Spleen (tissue), 11 donors: Measurements from ENCODE around the gene PIPOX. TPM values are rescaled to one million over a fixed set of nuclear protein-coding genes. Genes with fewer than 3 reads are reported as not detected.
A peak's percentile ranks its signal among the peaks of the same experiment; 100 is the strongest.

Experiments used
- DNase-seq: peaks from one replicate; pipeline ENCODE4 v3.0.0-alpha.2; 2020
- H3K27ac ChIP-seq, 8 donors: fragments of 200-600 bp; sonication (generic) in 7 of 8; 1 replicate in 4 of 8; 2 replicates in 4 of 8; pipeline versions ENCODE4 v1.5.0 to v1.8.0; 2016 to 2021; ENCODE audit warnings: inconsistent platforms in 4 of 8, mild to moderate bottlenecking in 4 of 8, moderate library complexity in 1 of 8
- H3K27me3 ChIP-seq, 7 donors: fragments of 200-600 bp; sonication (generic) in 6 of 7; replicated peaks in 1 of 7; 1 replicate in 4 of 7; 2 replicates in 3 of 7; pipeline versions ENCODE4 v1.5.0 to v1.8.0; 2016 to 2021; ENCODE audit warnings: inconsistent platforms in 3 of 7, mild to moderate bottlenecking in 1 of 7
- H3K36me3 ChIP-seq, 6 donors: fragments of 200-600 bp; sonication (generic) in 5 of 6; 1 replicate in 4 of 6; 2 replicates in 2 of 6; pipeline versions ENCODE4 v1.5.0 to v1.8.0; 2016 to 2021; ENCODE audit warnings: inconsistent platforms in 2 of 6
- H3K4me1 ChIP-seq, 6 donors: fragments of 200-600 bp; sonication (generic) in 5 of 6; 1 replicate in 3 of 6; 2 replicates in 3 of 6; pipeline versions ENCODE4 v1.5.0 to v1.8.0; 2016 to 2021; ENCODE audit warnings: inconsistent platforms in 3 of 6
- H3K4me3 ChIP-seq, 8 donors: fragments of 200-600 bp; sonication (generic) in 7 of 8; 1 replicate in 4 of 8; 2 replicates in 4 of 8; pipeline versions ENCODE4 v1.5.0 to v1.8.0; 2016 to 2021; ENCODE audit warnings: inconsistent platforms in 4 of 8, mild to moderate bottlenecking in 4 of 8, moderate library complexity in 2 of 8
- H3K9me3 ChIP-seq, 8 donors: fragments of 200-600 bp; sonication (generic) in 7 of 8; 1 replicate in 4 of 8; 2 replicates in 4 of 8; pipeline versions ENCODE4 v1.5.0 to v1.8.0; 2016 to 2021; ENCODE audit warnings: inconsistent platforms in 4 of 8
- CTCF ChIP-seq, 11 experiments: fragments of 200-600 bp in 7 of 11; fragments of 450-650 bp in 4 of 11; sonication (generic) in 4 of 11; IDR thresholded peaks in 8 of 11; conservative IDR thresholded peaks in 3 of 11; 1 replicate in 7 of 11; 2 replicates in 4 of 11; pipeline versions ENCODE4 v1.4.0 to v1.8.0; 2016 to 2021; ENCODE audit warnings: antibody characterized with exemption in 11 of 11, inconsistent platforms in 4 of 11, mild to moderate bottlenecking in 1 of 11
- POLR2A ChIP-seq, 3 donors: fragments of 450-650 bp; IDR thresholded peaks; one replicate each; pipeline ENCODE4 v1.5.1; 2017; ENCODE audit warnings: antibody characterized with exemption in 3 of 3, mild to moderate bottlenecking in 1 of 3
- POLR2AphosphoS5 ChIP-seq, 3 donors: sonication (generic); formaldehyde crosslinking; IDR thresholded peaks; one replicate each; pipeline ENCODE4 v1.5.1; 2017; ENCODE audit warnings: antibody characterized with exemption in 3 of 3
- WGBS, 5 donors: extraction: QIAGEN DNeasy Blood & Tissue Kit in 3 of 5; methylation state at CpG; one replicate each; pipeline versions ENCODE4 v1.1.5 to v1.1.7; 2013 to 2018; 5-methylcytosine and 5-hydroxymethylcytosine counted together
- intact Hi-C: fragments of 100-400 bp; cut with DNase I; formaldehyde crosslinking; loops from one replicate; pipeline ENCODE4 v1.15.0; 2023; ENCODE audit warnings: low total_unique reads
- polyA plus RNA-seq, 3 donors: library from polyadenylated mRNA; stranded (reverse); fragments of 200-250 nt; gene quantifications; one replicate each; pipeline ENCODE4 v1.2.1, GENCODE V29; 2013
- total RNA-seq, 7 donors: library from RNA; depleted of rRNA in 3 of 7; stranded (reverse); fragments of >200 nt in 3 of 7; fragmentation: NEBNext Ultra II Directional in 4 of 7; extraction: Animal tissue kit (Norgen Biotek cat#: 25700) in 4 of 7; gene quantifications; one replicate each; pipeline versions ENCODE4 v1.1.0 to v1.2.1, GENCODE V29; 2016 to 2021
- donor health status: healthy with polysubstance abuse.
- donor health status: DM: no; HTN: no; CAD: no; lungs with moderate emphysema.
- donor health status: DM: no; HTN: no; CAD: no.
- donor health status: Bipolar disorder and iron deficiency.
- donor health status: healthy.
- donor health status: DM: no; HTN: no; CAD: no.
- donor health status: DM: yes; HTN: yes; CAD: no.

Gene PIPOX
- total and polyA plus RNA-seq, 10 donors, result 0.64 to 8.3 (median 4.7) TPM

GRCh38 chr17:29059281-29059680 lies 16.3 kb downstream of the PIPOX start:
- no peaks in the 10 kb centered on the region for H3K36me3 ChIP-seq
- no peak overlapping the region for H3K27ac ChIP-seq
- no peaks in the 10 kb centered on the region for H3K9me3 ChIP-seq
- DNase-seq, result no peak
- H3K4me3 ChIP-seq, result no peak overlapping the region
- TF ChIP-seq POLR2A (IDR thresholded peaks at IDR 0.05) (no peak), POLR2AphosphoS5 (IDR thresholded peaks at IDR 0.05) (no peak), CTCF (IDR thresholded peaks at IDR 0.05 in 8 of 11, conservative IDR thresholded peaks at IDR 0.05 in 3 of 11) (no peak)
- peaks cover 0 to 6% (median 0%) of the 10 kb centered on the region in 6 donors for H3K4me1 ChIP-seq
- no peaks in the 10 kb centered on the region for H3K27me3 ChIP-seq
- intact Hi-C loops, result no loop called here
- whole genome bisulfite sequencing, 5 donors, result 72 to 91% (median 85%) methylated on average over 2 of the region's 2 CpGs

GRCh38 chr17:29060475-29060874 lies 17.5 kb downstream of the PIPOX start:
- Histone ChIP-seq H3K4me1 (peaks cover 0 to 6% (median 0%) of the 10 kb centered on the region in 6 donors), H3K27me3 (no peaks in the 10 kb centered on the region), H3K4me3 (no peak overlapping the region), H3K36me3 (no peaks in the 10 kb centered on the region), H3K9me3 (no peaks in the 10 kb centered on the region), H3K27ac (peak overlapping the region in 4 of 8 donors; percentile 5 to 39 (median 26))
- 52 to 65% (median 57%) methylated on average over 6 of the region's 6 CpGs for WGBS, 5 donors
- no peak for DNase-seq
- TF ChIP-seq POLR2AphosphoS5 (IDR thresholded peaks at IDR 0.05) (no peak), CTCF (IDR thresholded peaks at IDR 0.05 in 8 of 11, conservative IDR thresholded peaks at IDR 0.05 in 3 of 11) (no peak), POLR2A (IDR thresholded peaks at IDR 0.05) (no peak)
- intact Hi-C loops, result no loop called here

- no peak for DNase-seq
- intact Hi-C loops, result no loop called here
- TF ChIP-seq POLR2AphosphoS5 (IDR thresholded peaks at IDR 0.05) (no peak), POLR2A (IDR thresholded peaks at IDR 0.05) (no peak), CTCF (IDR thresholded peaks at IDR 0.05 in 8 of 11, conservative IDR thresholded peaks at IDR 0.05 in 3 of 11) (no peak)
Measured at GRCh38 chr17:29061036-29061435, 18.1 kb downstream of the PIPOX start.

GRCh38 chr17:29062215-29062614 lies 19.3 kb downstream of the PIPOX start:
- intact Hi-C loops, result no loop called here
- Histone ChIP-seq H3K4me1 (peaks cover 0 to 6% (median 0%) of the 10 kb centered on the region in 6 donors), H3K27me3 (no peaks in the 10 kb centered on the region), H3K27ac (no peak overlapping the region), H3K4me3 (no peak overlapping the region), H3K9me3 (no peaks in the 10 kb centered on the region), H3K36me3 (no peaks in the 10 kb centered on the region)
- WGBS, 5 donors, result 89 to 93% (median 91%) methylated on average over 9 of the region's 9 CpGs
- no peak for DNase-seq
- TF ChIP-seq CTCF (IDR thresholded peaks at IDR 0.05 in 8 of 11, conservative IDR thresholded peaks at IDR 0.05 in 3 of 11) (no peak), POLR2AphosphoS5 (IDR thresholded peaks at IDR 0.05) (no peak), POLR2A (IDR thresholded peaks at IDR 0.05) (no peak)

More at GRCh38 chr17:29061036-29061435, 18.1 kb downstream of the PIPOX start:
- no peaks in the 10 kb centered on the region for H3K27me3 ChIP-seq
- H3K9me3 ChIP-seq, result no peaks in the 10 kb centered on the region
- WGBS, 5 donors, result 49 to 61% (median 51%) methylated on average over 8 of the region's 8 CpGs
- H3K27ac ChIP-seq, result peak overlapping the region in 4 of 8 donors; percentile 5 to 39 (median 26)
- no peaks in the 10 kb centered on the region for H3K36me3 ChIP-seq
- no peak overlapping the region for H3K4me3 ChIP-seq
- peaks cover 0 to 6% (median 0%) of the 10 kb centered on the region in 6 donors for H3K4me1 ChIP-seq
